GM18861 (cell line): ENCODE results near the gene TANK.
"Not testable (repeated sequence)": the region's sequence is repeated elsewhere in the genome, so short reads cannot be mapped to it uniquely, and the experiment has no call there.

Experiments used
- ATAC-seq: cut with Tn5 transposase; IDR thresholded peaks from one replicate; pipeline ENCODE4 v1.9.1; 2021; ENCODE audit not compliant: unreplicated experiment

The TANK gene

DNA sequence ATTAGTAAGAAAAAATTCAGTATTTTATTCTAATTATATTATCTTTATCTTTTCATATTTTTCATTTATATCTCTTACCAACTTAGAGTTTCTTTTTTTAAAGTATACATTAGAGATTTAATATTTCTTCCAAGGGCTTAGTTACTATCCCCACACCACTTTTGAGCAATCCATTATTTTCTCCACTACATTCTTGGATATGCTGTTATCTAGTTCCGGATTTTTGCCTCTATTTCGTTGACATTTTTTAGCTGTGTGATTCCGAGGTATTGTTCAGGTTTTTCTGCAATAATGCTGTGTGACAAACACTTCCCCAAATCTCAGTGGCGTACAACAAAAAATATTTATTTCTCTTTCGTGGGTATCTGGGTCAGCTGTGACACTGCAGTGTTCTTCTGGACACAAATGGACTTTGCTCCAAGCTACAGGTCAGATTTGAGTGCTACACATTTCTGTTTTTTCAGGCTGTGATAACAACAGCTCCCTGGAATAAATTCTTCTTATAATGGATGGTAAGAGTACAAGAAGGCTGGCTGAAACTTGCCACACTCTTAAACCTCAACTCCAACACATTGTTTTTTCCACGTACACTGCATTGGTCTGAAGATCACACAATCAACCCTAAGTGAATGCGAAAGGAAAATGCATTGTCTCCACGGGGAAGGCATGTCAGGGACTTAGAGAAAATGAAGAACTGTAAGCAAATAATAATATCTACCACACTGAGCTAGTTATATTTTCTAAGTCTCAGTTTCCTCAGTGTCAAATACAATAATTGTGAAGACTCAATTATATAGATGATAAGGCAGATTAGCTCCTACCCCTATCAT, 97.1 kb downstream of the TANK start:
- ATAC-seq: no peak

DNA sequence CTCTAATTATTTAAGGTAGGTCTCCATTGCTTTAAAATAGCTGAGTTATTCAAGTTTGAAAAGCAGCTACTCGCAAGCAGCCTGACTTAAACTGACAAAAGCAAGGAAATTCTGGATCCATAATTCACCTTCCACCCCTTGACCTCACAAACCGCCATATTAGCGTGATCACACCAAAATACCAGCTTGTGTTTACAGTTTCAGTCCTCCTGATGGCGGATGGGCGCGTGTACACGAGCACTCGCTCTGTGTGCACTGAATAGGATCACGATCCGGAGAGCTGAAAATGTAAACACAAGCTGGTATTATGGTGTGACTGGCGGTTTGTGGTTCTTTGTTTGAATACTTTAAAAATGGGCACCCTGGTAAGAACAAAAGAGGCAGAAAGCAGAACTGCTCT, 105.6 kb downstream of the TANK start:
- no peak for ATAC-seq

DNA sequence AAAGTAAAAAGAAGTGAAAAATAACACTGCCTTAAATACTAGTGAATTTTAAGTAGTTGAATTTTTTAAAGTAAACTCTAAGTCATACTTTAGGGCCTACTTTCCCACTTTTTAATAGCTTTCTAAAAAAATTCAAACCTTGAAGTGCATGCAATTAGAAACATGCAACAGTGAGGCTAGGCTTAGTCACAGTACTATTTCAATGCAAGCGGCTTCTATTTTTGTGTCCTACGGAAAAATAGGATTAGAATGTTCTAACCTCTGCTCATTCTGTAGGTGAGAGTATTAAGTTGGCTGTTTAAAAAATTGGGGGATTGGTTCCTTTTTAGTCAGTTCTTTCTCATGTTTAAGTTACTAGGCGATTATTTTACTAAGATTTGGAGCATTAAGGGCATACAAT, 108.9 kb downstream of the TANK start:
- no peak for ATAC-seq

DNA sequence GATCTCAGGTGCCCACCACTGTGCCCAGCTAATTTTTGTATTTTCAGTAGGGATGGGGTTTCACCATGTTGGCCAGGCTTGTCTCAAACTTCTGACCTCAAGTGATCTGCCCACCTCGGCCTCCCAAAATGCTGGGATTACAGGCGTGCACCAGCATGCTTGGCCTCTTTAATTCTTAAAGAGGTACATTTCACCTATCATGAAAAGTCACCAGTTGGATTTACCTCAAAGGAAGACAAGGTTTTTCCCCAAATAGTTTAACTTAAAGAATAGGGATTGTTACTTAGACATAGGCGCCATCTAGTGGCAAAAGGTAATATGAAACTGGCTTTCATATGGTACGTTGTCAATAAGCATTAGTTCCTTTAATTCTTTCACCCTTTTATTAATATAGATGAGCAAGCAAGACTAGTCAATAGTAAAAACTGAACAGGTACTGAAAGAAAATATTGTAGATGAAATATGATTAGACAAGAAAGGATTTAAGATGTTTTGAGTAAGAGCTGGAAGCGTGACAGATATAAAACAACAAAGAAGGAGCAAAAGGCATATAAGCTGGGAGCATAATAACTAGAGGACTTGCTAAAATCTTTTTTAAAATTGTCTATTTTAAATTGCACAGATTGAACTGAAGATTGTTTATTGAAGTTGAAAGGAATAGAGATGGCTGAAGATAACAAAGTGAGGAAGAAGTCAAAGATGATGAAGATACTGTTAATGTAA, 113.0 kb downstream of the TANK start:
- ATAC-seq: peak; percentile 77

DNA sequence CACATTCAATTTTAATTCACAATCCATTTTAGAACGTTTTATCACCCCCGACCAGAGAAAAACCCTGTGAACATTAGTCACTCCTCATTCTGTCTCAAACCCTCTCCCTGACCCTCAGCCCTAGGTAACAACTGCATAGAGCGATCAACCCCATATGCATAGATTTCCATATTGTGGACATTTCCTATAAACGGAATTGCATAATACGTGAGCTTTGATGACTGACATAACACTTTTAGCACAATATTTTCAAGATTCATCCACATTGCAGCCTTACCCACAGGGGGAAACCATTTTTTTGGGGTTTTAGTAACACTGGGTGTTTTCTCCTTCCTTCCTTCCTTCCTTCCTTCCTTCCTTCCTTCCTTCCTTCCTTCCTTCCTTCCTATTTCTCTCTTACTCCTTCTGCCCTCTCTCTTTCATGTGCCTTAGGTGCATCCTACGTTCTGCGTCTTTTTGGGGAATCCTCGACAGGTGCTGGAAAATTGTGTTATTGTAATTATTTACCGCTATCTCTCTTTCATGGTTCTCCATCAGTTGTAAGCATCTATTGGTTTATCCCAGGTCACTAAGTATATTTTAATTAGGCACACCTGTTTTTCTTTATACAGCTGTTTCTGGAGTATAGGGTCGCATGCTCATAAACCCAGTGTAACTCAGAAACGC, 118.5 kb downstream of the TANK start:
- ATAC-seq: not testable (repeated sequence)

DNA sequence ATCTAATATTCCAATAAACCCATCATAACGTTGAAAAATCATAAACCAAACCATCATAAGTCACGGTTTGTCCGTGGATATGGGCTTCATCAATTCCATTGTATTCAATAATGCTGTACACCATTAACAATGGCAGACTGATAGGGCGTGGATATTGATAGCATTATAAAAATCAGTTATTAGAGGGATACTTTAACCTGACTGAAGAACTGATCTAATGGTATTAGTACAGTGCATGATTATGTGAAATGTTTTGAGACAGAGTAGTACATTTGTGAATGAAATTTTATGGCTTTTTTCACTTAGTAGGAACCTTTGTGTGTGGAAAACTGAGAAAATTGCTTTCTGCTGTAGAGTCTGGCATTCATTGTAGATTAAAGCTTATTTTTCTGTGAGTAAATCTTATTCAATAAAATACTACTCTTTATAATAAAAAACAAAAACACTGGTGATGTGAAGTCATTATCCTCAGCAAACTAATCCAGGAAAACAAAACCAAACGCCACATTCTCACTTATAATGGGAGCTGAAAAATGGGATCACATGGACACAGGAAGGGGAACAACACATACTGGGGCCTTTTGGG, 119.1 kb downstream of the TANK start:
- ATAC-seq: not testable (repeated sequence)

DNA sequence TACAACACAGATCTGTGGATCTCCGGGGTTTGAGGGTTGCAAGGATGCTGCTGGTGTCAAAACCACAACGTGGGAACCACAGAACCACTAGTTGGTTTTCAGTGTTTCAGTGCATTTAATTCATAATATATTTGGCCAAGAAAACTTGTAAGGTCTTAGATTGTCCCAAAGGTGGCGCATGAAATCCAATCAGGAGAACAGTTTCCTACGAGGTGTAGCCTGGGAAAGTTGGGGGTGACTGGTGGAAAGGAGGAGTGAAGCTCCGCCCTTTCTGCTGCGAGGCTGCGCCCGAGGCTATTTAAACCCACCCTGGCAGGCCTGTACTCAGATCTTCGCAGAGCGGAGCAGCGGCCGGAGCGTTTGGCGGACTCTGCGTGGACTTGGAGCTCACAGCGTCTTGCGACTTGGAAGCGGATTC, 120.7 kb downstream of the TANK start:
- ATAC-seq: not testable (repeated sequence)

DNA sequence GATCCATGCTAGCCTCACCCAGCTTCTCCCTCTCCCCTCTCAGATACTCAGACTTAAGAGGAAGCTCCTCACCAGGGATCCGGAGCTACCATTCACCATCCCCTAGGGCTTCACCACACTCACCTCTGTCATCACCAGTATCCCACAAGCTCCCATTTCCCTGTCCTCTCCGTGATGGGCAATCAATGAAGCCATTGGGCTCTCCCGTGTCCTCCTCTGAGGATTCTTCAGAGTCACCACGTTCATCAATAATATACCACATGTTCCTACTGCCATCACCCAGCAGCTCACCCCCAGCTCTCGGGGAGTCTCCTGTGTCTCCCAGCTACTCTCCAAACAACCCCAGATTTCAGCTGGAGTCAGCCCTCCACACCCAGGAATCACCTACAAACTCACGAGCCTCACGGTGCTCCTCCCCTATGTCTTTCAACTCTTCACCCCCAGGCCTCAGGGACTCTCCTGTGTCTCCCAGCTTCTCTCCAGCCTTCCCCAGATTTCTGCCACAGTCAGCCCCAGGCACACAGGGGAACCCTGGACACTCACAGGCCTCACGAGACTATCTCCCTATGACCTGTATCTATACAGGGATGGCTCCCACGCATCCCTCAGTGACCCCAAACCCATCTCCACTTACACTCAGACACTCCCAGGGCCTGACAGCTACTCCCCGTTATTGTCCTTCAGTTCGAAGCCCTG, 121.5 kb downstream of the TANK start:
- not testable (repeated sequence) for ATAC-seq

DNA sequence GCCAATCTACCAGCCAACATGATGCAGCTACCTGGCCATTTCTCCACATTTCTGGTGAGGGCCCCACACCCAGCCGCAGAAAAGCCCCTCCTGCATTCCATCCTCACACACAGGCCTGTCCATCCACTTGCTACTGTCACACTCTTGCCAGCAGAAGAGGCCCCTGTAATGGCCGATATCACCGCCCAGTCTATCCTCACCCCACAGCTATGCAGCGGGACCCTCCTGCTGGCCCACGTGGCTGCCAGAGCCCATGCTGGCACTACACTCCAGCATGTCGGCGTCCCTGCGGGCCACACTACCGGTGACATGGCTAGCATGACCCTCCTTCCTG, 122.0 kb downstream of the TANK start:
- not testable (repeated sequence) for ATAC-seq

DNA sequence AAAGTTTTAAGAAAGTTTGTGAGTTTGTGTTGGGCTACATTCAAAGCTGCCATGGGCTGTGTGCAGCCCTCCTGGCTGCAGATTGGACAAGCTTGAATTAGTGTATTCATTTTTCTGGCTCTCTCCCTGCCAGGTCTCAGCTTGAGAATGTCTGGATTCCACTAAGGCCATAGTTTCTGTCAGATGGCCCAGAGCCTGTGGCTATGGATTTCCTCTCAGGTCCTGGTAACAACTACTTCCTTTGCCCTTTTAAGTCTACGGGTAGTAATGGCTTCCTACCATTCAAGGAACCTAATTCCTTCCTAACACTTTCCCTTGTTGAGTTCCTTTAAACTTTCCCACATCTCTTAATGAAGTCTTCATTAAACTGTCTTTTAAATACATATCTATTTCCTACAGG, 123.7 kb downstream of the TANK start:
- no peak for ATAC-seq
